Effector CD8-positive, alpha-beta T cell (primary cell): ENCODE data around the gene CEP128.

ENCODE experiments used
- DNase-seq: peaks from one replicate; lab custom pipeline; 2025; lab: John Stamatoyannopoulos, UW

CEP128 gene

DNA sequence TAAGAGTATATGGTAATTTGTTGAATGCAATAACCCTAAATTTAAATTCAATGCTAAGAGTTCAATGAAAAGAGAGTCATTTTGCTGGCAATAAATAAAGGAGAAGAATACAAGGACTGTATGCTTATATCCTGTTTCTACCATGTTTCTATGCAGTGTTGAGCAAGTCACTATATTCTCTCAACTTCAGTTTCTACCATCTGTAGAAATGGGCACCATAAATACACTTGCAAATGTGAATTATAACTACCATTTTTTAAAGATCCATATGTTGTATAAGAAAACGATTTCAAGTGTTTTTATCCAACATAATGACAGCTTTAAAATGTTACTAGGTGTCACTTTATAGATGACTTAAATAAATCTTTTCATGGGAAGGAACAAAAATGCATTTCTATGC, 170.3 kb downstream of the CEP128 start:
- DNase-seq = no peak

GRCh38 chr14:80770114-80770908, 171.2 kb downstream of the CEP128 start:
- DNase-seq = no peak

DNA sequence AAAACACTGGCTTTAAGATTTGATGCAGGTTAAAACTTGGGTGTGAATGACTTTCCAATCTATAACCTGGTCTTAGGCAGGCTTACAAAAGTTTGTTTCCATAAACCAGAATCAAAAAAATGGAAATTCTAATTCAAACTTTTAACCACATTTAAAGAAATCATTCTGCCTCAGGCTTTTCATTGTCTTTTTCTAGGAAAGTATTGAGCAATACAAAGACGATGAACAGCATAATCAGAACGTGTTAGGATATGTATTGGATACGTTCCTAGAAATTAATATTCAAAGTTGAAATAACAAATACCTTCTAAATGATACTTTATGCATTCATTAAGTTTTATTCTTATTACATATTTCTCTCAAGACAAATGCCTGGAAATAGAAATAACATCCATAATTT, 172.9 kb downstream of the CEP128 start:
- no peak for DNase-seq

DNA sequence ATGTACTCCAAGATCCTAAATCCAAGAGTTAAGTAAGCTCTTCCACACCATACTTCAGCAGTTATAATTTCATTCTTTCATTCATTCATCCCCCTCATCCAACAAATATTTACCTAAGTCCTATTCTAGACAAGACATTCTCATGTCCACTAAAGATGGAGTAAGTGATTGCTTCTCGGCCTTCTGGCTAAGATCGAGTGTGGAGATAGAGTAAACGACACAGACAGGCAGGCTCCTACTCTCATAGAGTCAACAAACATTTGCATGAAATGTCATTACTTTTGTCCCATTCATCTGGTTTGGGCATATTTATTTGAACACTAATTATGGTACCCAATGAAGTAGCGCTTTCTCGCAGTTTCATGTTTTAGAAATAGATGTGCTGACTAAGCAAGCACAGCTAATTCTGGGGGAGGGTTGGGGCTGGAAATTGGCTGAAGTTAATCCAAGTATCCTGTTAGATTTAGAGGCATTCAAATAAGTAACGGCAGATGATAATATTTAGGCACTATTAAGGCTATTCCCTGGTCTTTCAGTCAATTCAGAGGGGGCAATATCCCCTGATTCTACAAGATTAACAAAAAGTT, 176.5 kb downstream of the CEP128 start:
- no peak for DNase-seq

- DNase-seq = no peak
These were observed 177.0 kb downstream of the CEP128 start for GRCh38 chr14:80764496-80764895.

- DNase-seq = no peak
These were observed 178.8 kb downstream of the CEP128 start for GRCh38 chr14:80762641-80763228.

DNA sequence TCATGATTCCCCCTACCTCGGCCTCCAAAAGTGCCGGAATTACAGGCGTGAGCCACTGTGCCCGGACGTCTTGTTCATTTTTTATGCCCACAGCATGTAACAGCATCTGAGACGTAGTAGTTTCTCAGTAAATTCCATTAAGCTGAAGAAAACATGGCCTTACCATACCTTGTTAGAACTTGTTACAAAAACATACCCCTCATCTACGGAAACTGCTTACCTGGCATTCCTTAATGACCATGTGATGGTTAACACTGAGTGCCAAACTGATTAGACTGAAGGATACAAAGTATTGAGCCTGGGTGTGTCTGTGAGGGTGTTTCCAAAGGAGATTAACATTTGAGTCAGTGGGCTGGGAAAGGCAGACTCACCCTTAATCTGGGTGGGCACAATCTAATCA, 186.8 kb downstream of the CEP128 start:
- no peak for DNase-seq

- no peak for DNase-seq
These were observed 190.3 kb downstream of the CEP128 start for GRCh38 chr14:80751285-80751684.

- DNase-seq = no peak
These were observed 215.3 kb downstream of the CEP128 start for GRCh38 chr14:80726211-80726610.

DNA sequence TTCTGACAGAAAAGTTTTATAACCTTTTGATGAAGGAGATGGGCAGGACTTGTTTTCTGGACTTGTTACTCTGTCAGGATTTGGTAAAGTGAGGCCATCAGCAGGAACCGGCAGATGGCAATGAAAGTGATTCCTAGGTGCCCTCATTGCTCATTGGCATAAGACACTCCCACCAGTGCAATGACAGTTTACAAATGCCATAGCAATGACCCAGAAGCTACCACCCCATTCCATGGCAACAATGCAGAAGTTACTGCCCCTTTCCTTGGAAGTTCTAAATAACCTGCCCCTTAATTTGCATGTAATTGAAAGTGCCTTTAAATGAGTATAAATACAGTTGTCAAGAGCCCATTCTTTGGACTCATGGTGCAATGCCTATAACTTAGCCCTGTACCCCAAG, 222.6 kb downstream of the CEP128 start:
- DNase-seq = no peak

GRCh38 chr14:80714474-80714873, 227.1 kb downstream of the CEP128 start:
- no peak for DNase-seq

- no peak for DNase-seq
These were observed 228.3 kb downstream of the CEP128 start for GRCh38 chr14:80713076-80713850.

- DNase-seq = no peak
These were observed 236.1 kb downstream of the CEP128 start for GRCh38 chr14:80705241-80705980.

GRCh38 chr14:80700601-80701000, 240.9 kb downstream of the CEP128 start:
- no peak for DNase-seq

- no peak for DNase-seq
These were observed 241.7 kb downstream of the CEP128 start for GRCh38 chr14:80699861-80700260.

- DNase-seq = no peak
These were observed 242.6 kb downstream of the CEP128 start for GRCh38 chr14:80698974-80699373.

- no peak for DNase-seq
These were observed 245.7 kb downstream of the CEP128 start for GRCh38 chr14:80695869-80696268.

GRCh38 chr14:80692903-80693302, 248.6 kb downstream of the CEP128 start:
- DNase-seq = no peak

GRCh38 chr14:80681651-80682050, 259.9 kb downstream of the CEP128 start:
- DNase-seq = no peak

- no peak for DNase-seq
These were observed 262.3 kb downstream of the CEP128 start for GRCh38 chr14:80679273-80679672.

- no peak for DNase-seq
These were observed 263.1 kb downstream of the CEP128 start for GRCh38 chr14:80678436-80678835.

GRCh38 chr14:80669426-80669825, 272.1 kb downstream of the CEP128 start:
- DNase-seq = no peak
